Natural killer cell (primary cell): ENCODE data around the gene CPT1B. TPM values are rescaled to one million over a fixed set of nuclear protein-coding genes. Genes with fewer than 3 reads are reported as not detected.
A peak's percentile ranks its signal among the peaks of the same experiment; 100 is the strongest.
"Not testable (repeated sequence)": the region's sequence is repeated elsewhere in the genome, so short reads cannot be mapped to it uniquely, and the experiment has no call there.

Experiments
- ATAC-seq, 3 donors: fragments of 150-1000 bp in 2 of 3; fragments of 200-7000 bp in 1 of 3; cut with Tn5 transposase; 1 replicate in 1 of 3; 2 replicates in 2 of 3; pipeline ENCODE4 v1.10.0; 2021; ENCODE audit warnings: mild to moderate bottlenecking in 2 of 3, moderate library complexity in 2 of 3
- DNase-seq, 2 donors: peaks; one replicate each; pipeline versions ENCODE4 v3.0.0 to v3.0.0-alpha.2; 2013 to 2021; ENCODE audit warnings: mixed read lengths in 1 of 2
- H3K27ac ChIP-seq: one replicate; pipeline ENCODE4 v1.5.1; 2013; ENCODE audit warnings: mild to moderate bottlenecking, low read length
- H3K27me3 ChIP-seq: one replicate; pipeline ENCODE4 v1.6.1; 2013; ENCODE audit warnings: low read length; ENCODE audit not compliant: control insufficient read depth, insufficient read depth
- H3K36me3 ChIP-seq: one replicate; pipeline ENCODE4 v1.6.1; 2013; ENCODE audit warnings: low read length; ENCODE audit not compliant: control insufficient read depth, insufficient read depth
- H3K4me1 ChIP-seq: one replicate; pipeline ENCODE4 v1.6.1; 2013; ENCODE audit warnings: low read length; ENCODE audit not compliant: control insufficient read depth, insufficient read depth
- H3K4me3 ChIP-seq: one replicate; pipeline ENCODE4 v1.5.1; 2013; ENCODE audit warnings: low read length
- H3K9me3 ChIP-seq: one replicate; pipeline ENCODE4 v1.6.1; 2013; ENCODE audit warnings: low read length; ENCODE audit not compliant: control insufficient read depth, insufficient read depth
- H3K27ac Mint-ChIP-seq, 2 donors: one replicate each; pipeline ENCODE4 v1.8.0; 2022; ENCODE audit warnings: mild to moderate bottlenecking in 2 of 2, mixed read lengths in 2 of 2, moderate library complexity in 1 of 2
- H3K27me3 Mint-ChIP-seq, 2 donors: one replicate each; pipeline ENCODE4 v1.8.0; 2022; ENCODE audit warnings: low read depth in 2 of 2, mixed read lengths in 2 of 2
- H3K36me3 Mint-ChIP-seq: one replicate; pipeline ENCODE4 v1.8.0; 2022; ENCODE audit warnings: mixed read lengths
- H3K4me1 Mint-ChIP-seq, 2 donors: one replicate each; pipeline ENCODE4 v1.8.0; 2022; ENCODE audit warnings: mixed read lengths in 2 of 2
- H3K4me3 Mint-ChIP-seq: one replicate; pipeline ENCODE4 v1.8.0; 2022; ENCODE audit warnings: mild to moderate bottlenecking, moderate library complexity, mixed read lengths
- H3K9me3 Mint-ChIP-seq, 2 donors: one replicate each; pipeline ENCODE4 v1.8.0; 2022; ENCODE audit warnings: mixed read lengths in 2 of 2
- WGBS: methylation state at CpG from one replicate; pipeline ENCODE4 v1.1.7; 2013; ENCODE audit warnings: missing lambda C conversion rate; ENCODE audit not compliant: insufficient coverage; 5-methylcytosine and 5-hydroxymethylcytosine counted together
- intact Hi-C: fragments of 100-400 bp; cut with micrococcal nuclease; formaldehyde crosslinking; loops from one replicate; pipeline ENCODE4 v1.14.2; 2022
- total RNA-seq, 4 donors: library from RNA; stranded (reverse); fragments of 120-200 nt in 1 of 4; gene quantifications; one replicate each; pipeline versions ENCODE4 v1.2.3 to v1.2.4, GENCODE V29; 2013 to 2022
- TF ChIP-seq, protein P1 (sequence below): fragments of 200-600 bp; IDR thresholded peaks from one replicate; pipeline ENCODE4 v1.8.0; 2022; ENCODE audit warnings: antibody characterized with exemption

Gene CPT1B
- total RNA-seq, 3 donors from 2014 or later (not counting 1 experiment from before 2014, with no cell fraction given), result 53.1 to 75.7 (median 55.5) TPM

DNA sequence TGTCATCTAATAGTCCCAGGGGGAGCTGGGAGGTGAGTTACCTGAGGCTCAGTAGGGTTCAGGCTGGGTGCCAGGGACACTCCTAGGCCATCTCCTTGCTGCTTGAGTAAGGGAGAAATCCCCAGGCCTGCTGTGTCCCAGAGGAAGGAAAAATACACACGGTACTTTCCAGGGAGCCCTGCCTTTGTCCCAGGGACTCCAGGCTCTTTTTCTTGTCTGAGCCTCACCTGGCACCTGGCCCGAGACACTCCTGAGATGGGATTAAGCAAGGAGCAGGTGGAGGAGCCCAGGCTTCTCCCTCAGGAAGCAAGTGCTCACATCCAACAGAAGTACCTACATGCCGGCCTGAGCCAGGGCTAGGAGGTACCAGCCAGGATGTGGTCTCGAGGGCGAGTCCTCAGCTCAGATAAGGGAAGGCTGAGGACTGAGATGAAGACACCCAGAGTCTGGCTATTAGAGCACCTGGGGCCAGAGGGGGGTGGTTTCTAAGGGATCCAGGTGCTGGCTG is 33.4 kb downstream of the CPT1B start:
- H3K27ac ChIP-seq, result peak overlapping the region; percentile 89
- WGBS, result 45% methylated on average over 5 of the region's 5 CpGs
- Mint-ChIP-seq H3K27ac (peak overlapping the region; percentile 82 to 86), H3K27me3 (no peaks in the 10 kb centered on the region), H3K4me3 (peak overlapping the region; percentile 74), H3K4me1 (peaks cover 15 to 53% of the 10 kb centered on the region in 2 donors), H3K36me3 (no peaks in the 10 kb centered on the region), H3K9me3 (no peaks in the 10 kb centered on the region)
- no peaks in the 10 kb centered on the region for H3K27me3 ChIP-seq
- no peaks in the 10 kb centered on the region for H3K9me3 ChIP-seq
- intact Hi-C loops, result loop anchor here (1.0 to 5.0 kb wide), 4 partner anchors 14 to 77 kb away; partner anchors contain the start of genes CHKB, SYCE3 and TYMP
- peaks cover 60% of the 10 kb centered on the region for H3K4me1 ChIP-seq
- TF ChIP-seq, protein P1, sequence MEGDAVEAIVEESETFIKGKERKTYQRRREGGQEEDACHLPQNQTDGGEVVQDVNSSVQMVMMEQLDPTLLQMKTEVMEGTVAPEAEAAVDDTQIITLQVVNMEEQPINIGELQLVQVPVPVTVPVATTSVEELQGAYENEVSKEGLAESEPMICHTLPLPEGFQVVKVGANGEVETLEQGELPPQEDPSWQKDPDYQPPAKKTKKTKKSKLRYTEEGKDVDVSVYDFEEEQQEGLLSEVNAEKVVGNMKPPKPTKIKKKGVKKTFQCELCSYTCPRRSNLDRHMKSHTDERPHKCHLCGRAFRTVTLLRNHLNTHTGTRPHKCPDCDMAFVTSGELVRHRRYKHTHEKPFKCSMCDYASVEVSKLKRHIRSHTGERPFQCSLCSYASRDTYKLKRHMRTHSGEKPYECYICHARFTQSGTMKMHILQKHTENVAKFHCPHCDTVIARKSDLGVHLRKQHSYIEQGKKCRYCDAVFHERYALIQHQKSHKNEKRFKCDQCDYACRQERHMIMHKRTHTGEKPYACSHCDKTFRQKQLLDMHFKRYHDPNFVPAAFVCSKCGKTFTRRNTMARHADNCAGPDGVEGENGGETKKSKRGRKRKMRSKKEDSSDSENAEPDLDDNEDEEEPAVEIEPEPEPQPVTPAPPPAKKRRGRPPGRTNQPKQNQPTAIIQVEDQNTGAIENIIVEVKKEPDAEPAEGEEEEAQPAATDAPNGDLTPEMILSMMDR, result no peak
- DNase-seq, result peak; percentile 27 to 60
- peak in 1 of 3 donors; percentile 54 for ATAC-seq
- no peaks in the 10 kb centered on the region for H3K36me3 ChIP-seq
- H3K4me3 ChIP-seq, result peak overlapping the region; percentile 30

DNA sequence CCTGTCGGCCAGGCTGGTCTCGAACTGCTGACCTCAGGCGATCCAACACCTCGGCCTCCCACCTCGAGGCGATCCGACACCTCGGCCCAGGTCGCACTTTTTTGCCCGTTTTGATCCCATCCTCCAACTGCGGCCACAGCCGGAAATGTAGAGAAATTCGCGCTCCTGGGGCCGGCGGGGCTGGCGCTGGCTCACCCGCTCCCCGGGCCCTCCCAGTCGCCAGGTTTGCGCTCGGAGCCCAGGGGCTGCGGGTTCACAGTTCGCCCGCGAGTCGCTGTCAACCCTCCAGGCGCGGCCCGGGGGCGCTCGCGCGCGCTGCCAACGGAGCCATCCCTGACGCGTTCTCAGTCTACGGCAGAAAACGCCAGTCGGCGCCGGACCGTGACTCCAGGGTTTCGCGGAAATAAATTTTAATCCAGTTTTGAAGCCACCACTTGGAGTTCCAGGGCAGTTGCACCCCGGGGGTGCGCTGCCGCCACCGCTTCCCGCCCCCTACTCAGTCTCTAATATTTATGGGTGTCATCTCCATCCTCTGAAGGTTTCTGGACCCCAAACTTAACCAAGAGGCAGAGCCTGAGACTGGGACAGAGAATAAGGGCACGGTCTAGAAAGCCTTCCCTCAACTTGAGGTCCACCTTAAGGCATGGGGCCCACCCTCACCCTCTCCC is 34.0 kb downstream of the CPT1B start:
- Histone ChIP-seq H3K36me3 (no peaks in the 10 kb centered on the region), H3K9me3 (no peaks in the 10 kb centered on the region), H3K4me3 (peak overlapping the region; percentile 30), H3K27me3 (no peaks in the 10 kb centered on the region), H3K4me1 (peaks cover 59% of the 10 kb centered on the region), H3K27ac (peak overlapping the region; percentile 89)
- Mint-ChIP-seq H3K4me1 (peaks cover 21 to 53% of the 10 kb centered on the region in 2 donors), H3K36me3 (no peaks in the 10 kb centered on the region), H3K27ac (peak overlapping the region; percentile 82 to 86), H3K27me3 (no peaks in the 10 kb centered on the region), H3K9me3 (no peaks in the 10 kb centered on the region), H3K4me3 (peak overlapping the region; percentile 74)
- DNase-seq (peak; percentile 86 to 91), ATAC-seq (peak; percentile 67 to 78 (median 73))
- TF ChIP-seq, protein P1, result peak; percentile 69
- intact Hi-C loops, result loop anchor here (1.0 to 5.0 kb wide), 4 partner anchors 13 to 77 kb away; partner anchors contain the start of genes CHKB, SYCE3 and TYMP
- WGBS, result 4% methylated on average over 51 of the region's 52 CpGs

DNA sequence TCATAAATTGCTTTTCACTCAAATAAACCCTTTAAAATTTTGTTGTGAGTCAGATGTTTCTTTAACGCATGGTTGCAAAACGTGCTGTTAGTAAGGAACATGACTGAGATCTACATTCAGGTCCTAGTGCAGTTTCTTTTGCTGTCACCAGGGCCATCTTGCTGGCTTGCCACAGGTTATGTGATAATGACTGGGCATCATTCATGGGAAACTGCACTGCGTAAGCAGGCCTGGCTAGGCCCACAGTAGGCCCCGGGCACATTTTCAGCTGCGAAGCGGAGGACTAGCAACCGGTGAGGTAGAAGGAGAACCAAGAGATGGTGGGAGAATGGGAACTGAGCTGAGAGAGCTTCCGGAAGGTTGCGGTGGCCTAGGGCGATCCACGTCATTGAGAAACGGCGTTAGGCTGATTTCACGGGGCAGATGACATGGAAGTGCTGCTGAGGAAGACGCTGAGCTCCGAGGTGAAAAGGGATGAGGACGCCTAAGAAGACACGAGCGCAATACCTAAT is 35.8 kb downstream of the CPT1B start:
- Histone ChIP-seq H3K27ac (peak overlapping the region; percentile 92), H3K27me3 (no peaks in the 10 kb centered on the region), H3K9me3 (no peaks in the 10 kb centered on the region), H3K4me3 (no peak overlapping the region), H3K4me1 (peaks cover 62% of the 10 kb centered on the region), H3K36me3 (no peaks in the 10 kb centered on the region)
- DNase-seq (no peak), ATAC-seq (no peak)
- Mint-ChIP-seq H3K27me3 (no peaks in the 10 kb centered on the region), H3K9me3 (no peaks in the 10 kb centered on the region), H3K4me3 (peak overlapping the region; percentile 7), H3K4me1 (peaks cover 26 to 54% of the 10 kb centered on the region in 2 donors), H3K36me3 (no peaks in the 10 kb centered on the region), H3K27ac (peak overlapping the region; percentile 98 to 100)
- intact Hi-C loops, result loop anchor here (5.0 kb wide), 1 partner anchor 40 kb away; the partner anchor contains the start of gene CHKB
- WGBS, result 89% methylated on average over 19 of the region's 19 CpGs
- TF ChIP-seq, protein P1, result no peak

DNA sequence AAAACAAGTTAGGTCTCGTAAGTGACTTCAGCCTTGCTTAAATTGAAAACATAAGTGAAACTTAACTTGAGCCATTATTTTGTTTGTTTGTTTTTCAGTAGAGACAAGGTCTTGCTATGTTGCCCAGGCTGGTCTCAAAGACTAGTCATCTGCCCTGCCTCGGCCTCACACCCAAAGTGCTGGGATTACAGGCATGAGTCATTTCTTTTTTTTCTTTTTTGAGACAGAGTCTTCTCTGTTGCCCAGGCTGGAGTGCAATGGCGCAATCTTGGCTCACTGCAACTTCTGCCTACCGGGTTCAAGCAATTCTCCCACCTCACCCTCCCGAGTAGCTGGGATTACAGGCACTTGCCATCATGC is 36.6 kb downstream of the CPT1B start:
- not testable (repeated sequence) for H3K36me3 Mint-ChIP-seq, H3K9me3 Mint-ChIP-seq, H3K4me3 ChIP-seq, H3K27me3 Mint-ChIP-seq, DNase-seq, H3K27me3 ChIP-seq, H3K9me3 ChIP-seq, H3K4me3 Mint-ChIP-seq, ATAC-seq, H3K36me3 ChIP-seq
- peak overlapping the region; percentile 92 for H3K27ac ChIP-seq
- Mint-ChIP-seq H3K4me1 (peaks cover 26 to 52% of the 10 kb centered on the region in 2 donors), H3K27ac (peak overlapping the region; percentile 98 to 100)
- peaks cover 61% of the 10 kb centered on the region for H3K4me1 ChIP-seq
- intact Hi-C loops, result loop anchor here (5.0 kb wide), 1 partner anchor 41 kb away; the partner anchor contains the start of gene CHKB
- 49% methylated on average over 4 of the region's 5 CpGs for WGBS
